Loucy (cell line): ENCODE data around the gene IL36A.

Source experiments
- H2AFZ ChIP-seq: fragments of 200-600 bp; sonication (generic); 2 replicates; pipeline ENCODE4 v1.6.0; 2016; ENCODE audit warnings: antibody characterized with exemption, mild to moderate bottlenecking, low read length, moderate library complexity
- H3F3A ChIP-seq: fragments of 200-600 bp; 2 replicates; pipeline ENCODE4 v1.6.0; 2016; ENCODE audit warnings: antibody characterized with exemption, low read depth, mild to moderate bottlenecking
- H3K27me3 ChIP-seq: fragments of 200-600 bp; sonication (generic); 2 replicates; pipeline ENCODE4 v1.6.1; 2014; ENCODE audit warnings: low read length, mild to moderate bottlenecking; ENCODE audit not compliant: insufficient read depth, poor library complexity, severe bottlenecking
- H3K36me3 ChIP-seq: fragments of 200-600 bp; sonication (generic); 2 replicates; pipeline ENCODE4 v1.6.1; 2016; ENCODE audit warnings: low read length; ENCODE audit not compliant: insufficient read depth
- H3K4me1 ChIP-seq: fragments of 200-600 bp; sonication (generic); 2 replicates; pipeline ENCODE4 v1.5.1; 2014; ENCODE audit warnings: low read length, mild to moderate bottlenecking; ENCODE audit not compliant: insufficient read depth, poor library complexity, severe bottlenecking
- H3K4me2 ChIP-seq: fragments of 200-600 bp; sonication (generic); 2 replicates; pipeline ENCODE4 v1.6.0; 2014; ENCODE audit warnings: antibody characterized with exemption, low read length, low read depth, mild to moderate bottlenecking; ENCODE audit not compliant: poor library complexity, severe bottlenecking
- H3K4me3 ChIP-seq: fragments of 200-600 bp; sonication (generic); 2 replicates; pipeline ENCODE4 v1.5.1; 2014; ENCODE audit warnings: low read length, mild to moderate bottlenecking, mixed read lengths; ENCODE audit not compliant: poor library complexity, severe bottlenecking
- H3K79me2 ChIP-seq: fragments of 200-600 bp; sonication (generic); 2 replicates; pipeline ENCODE4 v1.6.1; 2014; ENCODE audit warnings: low read length; ENCODE audit not compliant: insufficient read depth
- H3K9ac ChIP-seq: fragments of 200-600 bp; sonication (generic); 2 replicates; pipeline ENCODE4 v1.6.0; 2014; ENCODE audit warnings: mild to moderate bottlenecking, low read depth, low read length, moderate library complexity; ENCODE audit not compliant: poor library complexity, severe bottlenecking
- H3K9me2 ChIP-seq: fragments of 200-600 bp; sonication (generic); replicated peaks from 2 replicates; pipeline ENCODE4 v1.6.1; 2016; ENCODE audit warnings: low read depth, low read length, mixed read lengths
- H3K9me3 ChIP-seq: fragments of 200-600 bp; sonication (generic); 2 replicates; pipeline ENCODE4 v1.6.1; 2014; ENCODE audit warnings: mild to moderate bottlenecking, antibody characterized with exemption, low read length, low read depth; ENCODE audit not compliant: insufficient read depth
- H4K20me1 ChIP-seq: fragments of 200-600 bp; sonication (generic); 2 replicates; pipeline ENCODE4 v1.6.0; 2014; ENCODE audit warnings: antibody characterized with exemption, low read length, mild to moderate bottlenecking; ENCODE audit not compliant: insufficient read depth, poor library complexity, severe bottlenecking
- CTCF ChIP-seq: fragments of 200-600 bp; sonication (generic); conservative IDR thresholded peaks from 2 replicates; pipeline ENCODE4 v1.5.1; 2014; ENCODE audit warnings: mild to moderate bottlenecking, antibody characterized with exemption, low read length
- EZH2phosphoT487 ChIP-seq: fragments of 200-600 bp; IDR thresholded peaks from 2 replicates; pipeline ENCODE4 v1.6.1; 2018; ENCODE audit warnings: antibody characterized with exemption, mild to moderate bottlenecking, moderate library complexity, borderline replicate concordance

Gene IL36A

GRCh38 chr2:112959109-112959812 lies 46.0 kb upstream of the IL36A start:
- no peaks in the 10 kb centered on the region for H4K20me1 ChIP-seq
- no peaks in the 10 kb centered on the region for H3F3A ChIP-seq
- no peak overlapping the region for H3K4me3 ChIP-seq
- TF ChIP-seq CTCF (peak; percentile 48), EZH2phosphoT487 (no peak)
- no peaks in the 10 kb centered on the region for H3K9me3 ChIP-seq
- no peak overlapping the region for H3K4me2 ChIP-seq
- H3K27me3 ChIP-seq: peaks cover 6% of the 10 kb centered on the region
- no peaks in the 10 kb centered on the region for H3K36me3 ChIP-seq
- no peaks in the 10 kb centered on the region for H3K79me2 ChIP-seq
- no peak overlapping the region for H2AFZ ChIP-seq
- H3K9ac ChIP-seq: no peak overlapping the region
- no peaks in the 10 kb centered on the region for H3K9me2 ChIP-seq
- H3K4me1 ChIP-seq: no peaks in the 10 kb centered on the region

- H4K20me1 ChIP-seq: no peaks in the 10 kb centered on the region
Measured at GRCh38 chr2:112960230-112960825, 44.9 kb upstream of the IL36A start.

DNA sequence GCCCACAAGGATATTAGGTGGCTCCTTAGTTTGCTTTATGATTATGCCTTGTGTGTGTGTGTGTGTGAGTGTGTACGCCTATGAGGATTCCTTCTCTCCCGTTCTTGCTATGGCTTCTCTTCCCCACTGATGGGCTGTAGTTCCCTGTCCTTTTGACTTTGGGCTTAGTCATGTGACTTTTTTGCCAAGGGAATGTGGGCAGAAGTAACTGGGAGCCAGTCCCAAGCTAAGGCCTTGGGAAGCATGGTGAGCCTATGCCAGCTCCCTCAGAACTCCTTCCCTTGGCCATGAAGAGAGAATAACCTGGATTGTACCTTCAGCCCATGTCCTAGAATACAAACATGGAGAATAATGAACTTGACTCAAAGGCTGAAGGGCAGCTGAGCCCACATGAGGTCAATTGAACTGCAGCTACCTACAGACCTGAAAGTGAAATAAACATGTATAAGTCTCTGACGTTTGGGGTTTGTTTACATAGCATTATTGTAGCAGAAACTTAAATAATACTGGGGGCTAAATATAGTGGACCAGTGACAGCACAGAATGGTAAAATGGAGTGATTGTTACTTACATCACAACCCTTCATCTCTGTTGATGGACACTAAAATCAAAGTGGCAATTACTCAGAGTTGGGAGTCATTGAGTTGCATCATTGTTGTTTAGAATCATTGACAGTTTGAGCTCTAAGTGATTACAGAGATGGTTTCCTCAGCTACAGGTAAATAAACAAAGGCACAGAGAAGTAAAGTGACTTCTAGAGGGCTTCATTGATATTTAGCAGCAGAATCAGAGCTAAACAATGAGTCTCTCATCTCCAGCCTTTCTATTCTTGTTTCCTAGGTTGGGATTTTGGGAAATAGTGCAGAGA lies 42.7 kb upstream of the IL36A start:
- Histone ChIP-seq H3K4me3 (no peak overlapping the region), H3K79me2 (no peaks in the 10 kb centered on the region), H3K4me2 (no peak overlapping the region), H3K4me1 (no peaks in the 10 kb centered on the region), H3K9me3 (no peaks in the 10 kb centered on the region), H2AFZ (no peak overlapping the region), H3K9me2 (no peaks in the 10 kb centered on the region), H3F3A (no peaks in the 10 kb centered on the region), H3K36me3 (no peaks in the 10 kb centered on the region), H3K27me3 (peaks cover 36% of the 10 kb centered on the region), H4K20me1 (no peaks in the 10 kb centered on the region), H3K9ac (no peak overlapping the region)
- no peak for TF ChIP-seq CTCF
- TF ChIP-seq EZH2phosphoT487: no peak

More at GRCh38 chr2:112960230-112960825, 44.9 kb upstream of the IL36A start:
- Histone ChIP-seq H3K9me2 (no peaks in the 10 kb centered on the region), H3K9me3 (no peaks in the 10 kb centered on the region), H3F3A (no peaks in the 10 kb centered on the region), H3K4me2 (no peak overlapping the region), H2AFZ (no peak overlapping the region), H3K4me3 (no peak overlapping the region), H3K36me3 (no peaks in the 10 kb centered on the region), H3K79me2 (no peaks in the 10 kb centered on the region), H3K9ac (no peak overlapping the region), H3K4me1 (no peaks in the 10 kb centered on the region), H3K27me3 (peaks cover 14% of the 10 kb centered on the region)
- TF ChIP-seq EZH2phosphoT487 (no peak), CTCF (peak; percentile 30; the same call in 1 of the 2 replicates)
